Activated CD4-positive, CD25-positive, alpha-beta regulatory T cell treated with anti-CD3 and anti-CD28 coated beads, Interleukin-2, amount 50 U/mL, for 72 hours (primary cell): Measurements from ENCODE around the gene MYT1.

Experiments used
- DNase-seq: peaks from one replicate; pipeline ENCODE4 v3.0.0; 2021

Gene MYT1

GRCh38 chr20:64155258-64156135 lies 8.8 kb upstream of the MYT1 start:
- no peak for DNase-seq

GRCh38 chr20:64156136-64156885 lies 7.9 kb upstream of the MYT1 start:
- DNase-seq, result no peak

DNA sequence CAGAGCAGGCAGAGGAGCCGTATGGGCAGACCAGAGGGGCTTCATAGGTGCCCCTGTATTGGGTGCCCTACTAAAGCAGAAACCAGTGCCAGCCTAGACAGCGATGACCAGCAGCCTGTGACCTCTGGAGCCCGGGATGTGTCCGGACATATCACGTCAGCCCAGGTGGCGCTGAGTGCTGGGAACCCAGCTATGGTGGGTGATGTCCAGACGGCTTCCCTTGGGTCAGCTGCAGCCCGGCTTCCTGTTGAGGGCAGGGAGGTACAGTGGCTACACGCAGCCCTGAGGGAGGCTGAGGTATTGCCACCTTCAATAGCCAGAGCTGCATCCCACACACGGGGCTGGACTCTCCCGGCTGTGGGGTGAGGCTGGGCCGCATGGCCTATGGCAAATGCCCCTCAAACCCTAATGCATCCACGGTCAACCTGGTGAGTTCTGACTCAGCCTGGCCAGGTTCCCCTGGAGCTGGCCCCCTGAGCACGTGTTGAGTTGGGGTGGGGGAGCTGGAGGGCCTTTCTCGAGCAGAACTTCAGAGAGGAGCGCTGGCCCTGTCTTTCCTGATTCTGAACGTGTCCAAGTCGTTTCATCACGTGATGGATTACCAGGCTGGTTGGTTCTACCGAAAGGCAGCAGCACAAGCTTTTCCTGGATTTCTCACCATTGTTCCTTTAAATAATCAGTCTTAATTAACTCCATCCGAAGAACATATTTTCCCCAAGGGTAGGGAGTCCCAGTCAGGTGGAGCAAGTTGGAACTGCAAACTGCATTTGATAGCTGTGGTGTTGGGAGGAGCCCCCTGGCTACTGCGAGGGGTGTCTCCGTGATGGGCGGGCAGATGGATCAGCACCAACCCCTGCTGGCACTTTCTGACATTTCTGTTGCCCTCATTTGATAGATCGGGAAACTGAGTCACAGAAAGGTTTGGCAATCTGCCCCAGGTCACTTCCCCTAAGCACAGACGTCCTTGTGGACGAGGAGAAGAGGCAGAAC lies 7.1 kb upstream of the MYT1 start:
- DNase-seq, result no peak

GRCh38 chr20:64157878-64158277 lies 6.4 kb upstream of the MYT1 start:
- DNase-seq, result no peak

GRCh38 chr20:64158346-64159285 lies 5.6 kb upstream of the MYT1 start:
- DNase-seq, result no peak

DNA sequence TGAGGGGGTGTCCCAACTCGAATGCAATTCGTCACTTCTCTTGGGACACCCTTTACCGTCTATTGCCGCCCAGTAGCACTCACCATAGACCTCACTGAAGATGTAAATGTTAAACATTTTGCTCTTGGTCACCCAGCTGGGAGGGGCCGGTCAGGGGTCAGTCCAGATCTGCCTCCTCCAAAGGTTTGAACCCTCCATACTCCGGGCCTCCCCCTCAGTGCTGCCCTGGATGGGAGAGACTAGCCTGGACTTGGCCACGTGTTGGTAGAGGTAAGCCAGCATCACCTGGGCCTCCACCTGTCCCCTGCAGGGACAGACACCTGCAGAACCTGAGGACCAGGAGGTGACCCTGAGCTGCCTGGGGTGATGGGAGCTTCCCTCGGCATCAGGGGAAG lies 5.0 kb upstream of the MYT1 start:
- no peak for DNase-seq

DNA sequence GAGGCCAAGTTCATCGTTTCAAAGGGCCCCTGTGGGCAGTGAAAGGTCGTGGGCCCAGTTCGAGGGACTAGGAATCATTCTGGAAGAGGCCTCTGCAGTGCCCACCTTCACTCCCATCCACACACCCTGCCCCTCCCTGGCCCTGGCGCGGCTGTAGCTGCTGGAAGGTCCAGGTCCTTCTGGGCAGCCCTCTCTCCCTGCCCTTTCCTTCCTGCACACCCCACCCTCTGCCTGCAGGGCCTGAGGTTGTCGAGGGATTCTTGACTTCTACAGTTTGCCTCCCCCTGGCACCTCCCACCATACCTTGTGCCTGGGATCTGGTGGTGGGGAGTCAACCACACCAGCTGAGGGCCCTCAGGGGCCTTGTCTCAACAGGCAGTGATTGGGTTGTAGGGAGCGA lies 4.5 kb upstream of the MYT1 start:
- no peak for DNase-seq

DNA sequence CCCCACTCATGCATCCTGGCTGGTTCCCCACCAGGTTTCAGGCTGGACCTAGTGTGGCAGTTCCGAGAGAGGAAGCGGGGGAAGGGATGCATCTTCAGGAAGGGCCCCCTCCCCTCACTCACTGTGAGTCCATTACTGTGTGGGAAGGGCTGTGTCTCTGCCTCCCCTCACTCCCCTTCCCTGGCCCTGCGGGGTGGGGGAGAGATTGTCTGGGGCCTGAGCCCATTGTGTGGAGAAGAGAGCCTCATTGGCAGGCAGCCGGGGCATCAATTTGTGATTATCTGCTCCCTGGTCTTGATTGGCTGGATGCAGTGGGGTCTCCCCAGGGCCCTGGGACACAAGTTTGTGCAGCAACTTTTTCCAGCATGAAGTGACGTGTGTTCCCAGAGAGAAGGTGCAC lies 4.1 kb upstream of the MYT1 start:
- DNase-seq, result no peak

GRCh38 chr20:64160526-64161355 lies 3.5 kb upstream of the MYT1 start:
- DNase-seq, result no peak

- DNase-seq, result no peak
These were observed 2.7 kb upstream of the MYT1 start for GRCh38 chr20:64161356-64162238.

DNA sequence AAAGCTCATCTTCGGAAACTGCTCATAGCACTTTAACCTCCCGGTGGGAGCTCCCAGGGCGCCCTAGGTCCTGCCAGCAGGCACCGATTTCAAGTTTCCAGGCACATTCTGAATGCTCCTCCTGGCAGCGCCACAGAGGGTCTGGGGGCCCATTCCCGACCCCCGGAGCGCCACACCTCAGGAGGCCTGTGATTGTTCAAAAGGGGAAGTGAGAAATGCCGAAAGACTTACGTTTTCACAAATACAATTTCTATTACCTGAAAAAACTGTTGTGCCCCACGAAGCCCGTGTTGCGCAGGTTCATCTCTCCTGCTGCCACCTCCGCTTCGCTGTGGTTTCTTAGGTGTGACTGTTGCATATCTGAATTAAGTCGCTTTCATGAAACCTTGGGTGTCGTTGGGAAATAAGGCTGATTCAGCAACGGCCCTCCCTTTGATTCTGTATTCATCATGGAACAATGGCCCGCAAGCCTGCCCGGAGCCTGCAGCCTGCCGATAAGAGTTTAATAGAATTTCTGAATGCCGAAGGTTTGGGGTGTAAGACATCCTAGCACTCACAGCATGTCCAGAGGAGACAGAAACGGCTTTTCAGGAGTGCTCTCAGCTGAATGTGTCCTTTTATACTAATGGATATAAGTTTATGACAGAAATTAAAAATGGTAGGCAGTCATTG lies 1.9 kb upstream of the MYT1 start:
- DNase-seq, result no peak

- no peak for DNase-seq
These were observed 503 bp upstream of the MYT1 start for GRCh38 chr20:64163776-64164122.

DNA sequence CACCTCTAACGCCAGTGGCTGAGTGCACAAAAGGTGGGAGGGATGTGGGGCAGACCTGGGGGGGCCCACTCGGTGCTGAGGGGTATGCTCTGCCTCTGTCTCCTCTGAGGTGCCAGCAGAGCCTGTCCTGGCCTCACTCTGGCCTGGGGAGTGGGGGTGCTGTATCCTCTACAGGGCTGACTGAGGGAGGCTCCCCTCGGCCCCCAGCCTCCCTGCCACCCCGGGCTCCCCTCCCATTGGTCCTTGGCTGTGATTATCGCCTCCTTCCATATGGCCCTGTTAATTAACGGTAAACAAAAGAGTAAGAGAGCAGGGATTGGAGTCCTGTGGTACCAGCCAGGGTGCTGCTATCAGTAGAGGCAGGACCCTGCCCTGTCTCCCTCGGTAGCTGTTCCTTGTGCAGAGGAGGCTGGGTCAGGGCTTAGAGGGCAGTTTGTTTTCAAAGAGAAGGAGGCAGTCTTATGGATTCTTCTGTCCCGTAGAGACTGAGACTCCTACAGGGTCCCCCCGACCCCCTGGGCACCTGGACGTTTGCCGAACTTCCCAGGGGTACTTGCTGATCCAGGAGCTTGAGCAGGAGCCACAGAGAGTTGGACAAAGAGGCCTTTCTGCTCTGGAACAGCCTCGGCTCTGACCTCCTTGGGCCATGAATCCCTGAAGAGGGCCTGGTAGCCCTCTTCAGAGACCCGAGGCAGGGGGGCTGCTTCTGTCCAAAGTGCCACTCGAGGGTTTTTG lies 1.8 kb downstream of the MYT1 start:
- DNase-seq, result no peak

DNA sequence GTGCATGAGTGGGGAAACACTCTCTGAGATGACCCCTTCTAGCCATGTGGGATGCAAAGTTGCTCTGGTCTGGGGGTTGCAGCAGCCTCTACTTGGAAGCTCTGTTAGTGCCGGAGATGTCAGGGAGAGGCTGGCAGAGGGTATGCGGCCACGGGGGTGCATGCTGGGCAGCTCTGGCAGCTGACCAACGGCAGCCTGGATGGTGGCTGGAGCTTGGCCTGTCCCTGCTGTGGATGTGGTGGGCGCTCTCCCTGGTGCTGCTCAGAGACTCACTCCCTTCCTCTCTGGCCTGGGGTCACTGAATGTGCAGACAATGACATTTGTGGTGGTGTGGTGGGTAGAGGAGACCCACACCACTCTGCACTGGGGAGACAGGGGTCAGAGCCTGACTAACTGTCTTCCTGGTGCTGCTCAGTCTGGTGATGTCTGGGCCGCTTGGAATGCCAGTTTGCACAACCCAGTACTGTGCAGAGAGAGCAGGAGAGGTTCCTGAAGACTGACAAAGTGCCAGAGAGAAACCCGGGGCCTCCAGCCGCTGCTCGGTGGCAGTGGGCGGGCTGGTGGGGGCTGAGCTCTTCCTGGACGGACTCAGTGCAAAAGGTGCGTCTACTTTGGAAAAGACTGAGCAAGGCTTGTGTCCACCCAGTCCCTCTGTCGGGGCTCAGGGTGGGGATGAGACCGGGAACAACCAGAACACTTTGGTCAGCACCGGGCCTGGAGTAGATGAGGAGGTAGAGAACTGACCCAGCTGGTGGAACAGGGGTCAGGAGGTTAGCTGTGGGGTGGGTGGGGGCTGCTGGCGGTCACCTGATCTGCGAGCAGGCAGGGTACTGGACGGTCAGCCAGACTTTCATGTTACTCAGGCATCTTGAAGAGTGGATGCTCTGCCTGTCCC lies 2.7 kb downstream of the MYT1 start:
- DNase-seq, result no peak

DNA sequence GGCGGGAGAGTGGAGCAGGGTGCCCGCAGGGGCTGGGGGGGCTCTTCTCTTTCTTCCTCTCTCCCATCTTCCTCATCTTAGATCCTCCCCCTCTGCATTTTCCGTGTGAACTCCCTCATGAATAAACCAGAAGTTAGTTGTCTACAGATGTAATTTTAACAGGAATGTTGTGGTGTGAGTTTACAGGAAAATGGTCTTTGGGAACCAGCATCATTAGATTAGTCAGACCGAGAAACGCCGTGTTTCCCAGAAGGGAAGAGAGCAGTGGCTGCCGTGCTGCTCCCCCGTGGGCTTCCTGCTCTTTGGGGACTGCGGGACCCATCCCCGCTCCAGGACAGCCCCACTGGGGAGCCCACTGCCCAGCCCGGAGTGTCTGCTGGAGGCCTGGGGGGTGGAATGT lies 3.4 kb downstream of the MYT1 start:
- DNase-seq, result no peak

- no peak for DNase-seq
These were observed 4.3 kb downstream of the MYT1 start for GRCh38 chr20:64168381-64169090.

DNA sequence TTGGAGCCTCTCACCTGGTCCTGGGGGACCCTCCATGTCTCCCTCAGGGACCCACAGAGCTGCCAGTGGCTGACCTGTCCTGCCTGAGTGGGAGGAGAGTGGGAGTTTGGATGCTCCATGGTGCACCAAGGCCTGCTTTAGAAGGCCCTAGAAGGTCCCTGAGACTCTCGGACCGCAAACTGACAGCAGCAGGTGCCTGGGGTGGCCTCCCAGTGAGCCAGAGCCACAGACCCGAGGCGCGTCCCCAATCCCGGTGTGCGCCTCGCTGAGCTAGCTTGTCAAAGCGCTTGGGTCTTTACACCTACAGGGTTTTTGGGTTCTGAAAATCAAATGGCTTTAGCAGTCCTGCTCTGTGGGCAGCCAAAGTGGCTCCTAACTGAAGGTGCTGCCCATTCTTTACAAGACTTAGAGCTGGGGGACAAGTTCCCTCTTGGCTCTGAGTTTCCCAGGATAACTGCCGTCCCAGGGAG lies 4.9 kb downstream of the MYT1 start:
- no peak for DNase-seq
